Measurements from ENCODE around the gene CLDND2.
"Not testable (repeated sequence)": the region's sequence is repeated elsewhere in the genome, so short reads cannot be mapped to it uniquely, and the experiment has no call there.

- TF ChIP-seq CTCF (IDR thresholded peaks at IDR 0.05; ENCODE audit: borderline replicate concordance, extremely low read depth, low read length, poor library complexity, severe bottlenecking); EZH2 (IDR thresholded peaks at IDR 0.05; ENCODE audit: borderline replicate concordance, low read depth, low read length, severe bottlenecking): not testable (repeated sequence)
Measured at GRCh38 chr19:51397453-51397852, 28.6 kb upstream of the CLDND2 start.
